Globus pallidus (tissue), 1 donor: ENCODE data around the gene GPR171.
A peak's percentile ranks its signal among the peaks of the same experiment; 100 is the strongest.

Experiments
- DNase-seq: peaks from one replicate; pipeline ENCODE4 v3.0.0-alpha.2; 2015; ENCODE audit warnings: low spot score

The GPR171 gene

DNA sequence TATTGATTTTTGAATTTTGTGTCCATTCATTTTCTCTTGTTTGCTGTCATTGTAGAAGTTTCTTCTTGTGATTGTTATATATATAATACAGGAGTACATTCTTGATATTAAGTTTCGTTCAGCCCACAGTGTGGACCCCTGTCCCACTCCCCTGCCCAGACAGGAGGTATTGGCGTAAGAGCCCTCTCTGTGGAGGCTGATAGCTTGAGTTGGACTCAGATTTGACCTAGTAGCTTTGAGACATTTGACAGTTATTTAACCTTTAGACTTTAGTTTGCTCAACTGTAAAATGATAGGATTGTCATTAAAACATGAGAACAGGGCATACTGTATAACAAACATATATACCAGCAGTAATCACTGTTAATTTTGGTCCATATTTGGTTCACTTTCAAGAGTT, 27.1 kb downstream of the GPR171 start:
- no peak for DNase-seq

GRCh38 chr3:151174351-151174750, 28.7 kb downstream of the GPR171 start:
- no peak for DNase-seq

DNA sequence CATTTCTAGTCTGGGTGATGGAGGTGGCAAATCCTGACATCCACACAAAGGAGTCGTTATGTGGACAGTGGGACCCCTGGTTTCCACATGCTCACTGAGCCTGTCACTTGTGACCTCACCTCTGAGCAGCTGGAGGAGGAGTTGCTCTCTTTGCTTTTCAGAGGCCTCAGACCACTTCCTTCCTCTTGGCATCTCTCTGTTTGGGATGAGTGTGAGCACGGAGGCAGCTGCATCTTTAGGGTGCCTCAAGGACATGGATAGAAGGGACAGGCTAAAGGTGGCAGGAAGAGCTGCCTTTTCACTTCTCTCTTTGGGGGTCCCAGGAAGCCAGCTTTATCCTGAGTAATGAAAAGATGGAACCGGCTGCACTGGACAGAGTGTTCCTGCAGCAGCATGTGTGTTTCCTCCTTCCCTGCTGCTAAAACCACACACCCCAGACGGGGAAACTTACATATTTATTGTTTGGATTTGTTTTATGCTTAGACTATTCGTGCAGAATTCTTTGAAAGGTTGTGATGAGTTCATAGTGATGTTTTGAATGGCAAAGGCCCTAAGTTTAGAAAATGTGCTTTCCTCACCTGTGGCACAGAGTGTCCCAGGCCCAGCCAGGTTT, 31.8 kb downstream of the GPR171 start:
- no peak for DNase-seq

DNA sequence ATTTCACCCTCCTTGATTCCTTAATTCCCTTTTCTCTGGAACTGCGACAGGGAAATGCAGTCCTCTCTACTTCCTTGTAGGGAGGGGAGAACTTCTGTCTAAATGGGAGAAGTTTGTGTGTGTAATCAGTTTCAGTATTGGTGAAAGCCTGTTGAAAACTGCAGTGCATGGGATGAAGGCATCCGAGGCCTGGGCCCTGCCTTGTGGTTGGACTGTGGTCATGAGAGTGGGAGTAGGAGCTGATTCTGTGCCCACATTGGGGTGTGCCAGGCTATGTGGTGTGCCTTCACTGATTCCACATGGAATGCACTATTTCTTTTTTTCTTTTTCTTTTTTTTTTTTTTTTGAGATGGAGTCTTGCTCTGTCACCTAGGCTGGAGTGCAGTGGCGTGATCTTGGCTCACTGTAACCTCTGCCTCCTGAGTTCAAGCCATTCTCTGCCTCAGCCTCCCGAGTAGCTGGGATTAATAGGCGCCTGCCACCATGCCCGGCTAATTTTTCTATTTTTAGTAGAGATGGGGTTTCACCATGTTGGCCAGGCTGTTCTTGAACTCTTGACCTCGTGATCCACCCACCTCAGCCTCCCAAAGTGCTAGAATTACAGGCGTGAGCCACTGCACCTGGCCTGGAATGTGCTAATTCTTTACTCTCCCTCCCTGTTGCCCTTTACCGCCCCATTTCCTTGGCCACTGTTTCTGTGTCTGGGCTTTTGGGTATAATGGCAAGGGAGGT, 32.9 kb downstream of the GPR171 start:
- peak; percentile 48 for DNase-seq

GRCh38 chr3:151169262-151169947, 33.6 kb downstream of the GPR171 start:
- no peak for DNase-seq

DNA sequence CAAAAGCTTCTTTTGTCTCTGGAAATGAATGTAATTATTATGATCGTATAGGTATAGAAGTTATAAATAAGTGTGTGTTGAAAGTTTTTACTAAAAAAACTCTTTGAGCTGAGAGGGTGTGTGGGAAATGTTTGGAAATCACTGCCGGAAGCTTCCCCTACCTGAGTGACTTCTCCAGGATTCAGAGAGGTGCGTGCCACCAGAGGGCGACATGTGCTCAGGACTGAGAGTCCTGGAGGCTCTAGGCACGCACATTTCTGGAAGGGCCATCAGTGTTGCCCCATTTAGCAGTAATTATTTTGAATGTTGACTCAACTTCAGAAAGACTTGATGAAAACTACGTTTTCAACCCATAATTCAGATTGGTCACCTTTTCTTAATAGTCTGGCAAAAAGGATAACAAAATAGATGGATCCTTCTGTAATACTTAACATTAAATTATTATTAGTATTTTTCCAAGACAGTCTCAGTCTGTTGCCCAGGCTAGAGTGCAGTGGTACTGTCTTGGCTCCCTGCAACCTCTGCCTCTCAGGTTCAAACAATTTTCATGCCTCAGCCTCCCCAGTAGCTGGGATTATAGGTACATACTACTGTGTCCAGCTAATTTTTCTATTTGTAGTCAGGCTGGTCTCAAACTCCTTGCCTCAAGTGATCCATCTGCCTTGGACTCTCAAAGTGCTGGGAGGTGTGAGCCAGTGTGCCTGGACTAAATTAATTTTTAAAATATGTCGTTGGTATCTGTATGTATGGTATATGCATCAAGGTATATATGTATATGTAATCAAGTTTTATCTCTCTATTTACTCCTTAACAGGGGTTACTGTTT, 34.5 kb downstream of the GPR171 start:
- peak; percentile 26 for DNase-seq

DNA sequence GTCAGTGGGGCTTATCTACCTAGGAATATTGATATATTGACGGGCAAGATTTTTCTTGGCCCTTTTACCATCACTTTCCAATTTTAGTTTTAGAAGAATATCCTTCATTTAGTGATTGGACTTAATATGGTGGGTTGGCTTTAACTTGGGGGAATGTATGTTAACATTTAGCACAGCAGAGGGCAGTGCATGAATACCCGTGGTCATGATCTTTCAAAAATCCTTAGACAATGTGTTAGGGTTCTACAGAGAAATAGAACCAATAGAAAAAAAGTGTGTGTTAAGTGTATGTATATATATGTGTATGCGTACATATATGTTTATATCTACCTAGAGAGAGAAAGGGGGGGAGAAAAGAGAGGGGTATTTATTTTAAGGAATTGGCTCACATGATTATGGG, 36.9 kb downstream of the GPR171 start:
- no peak for DNase-seq

DNA sequence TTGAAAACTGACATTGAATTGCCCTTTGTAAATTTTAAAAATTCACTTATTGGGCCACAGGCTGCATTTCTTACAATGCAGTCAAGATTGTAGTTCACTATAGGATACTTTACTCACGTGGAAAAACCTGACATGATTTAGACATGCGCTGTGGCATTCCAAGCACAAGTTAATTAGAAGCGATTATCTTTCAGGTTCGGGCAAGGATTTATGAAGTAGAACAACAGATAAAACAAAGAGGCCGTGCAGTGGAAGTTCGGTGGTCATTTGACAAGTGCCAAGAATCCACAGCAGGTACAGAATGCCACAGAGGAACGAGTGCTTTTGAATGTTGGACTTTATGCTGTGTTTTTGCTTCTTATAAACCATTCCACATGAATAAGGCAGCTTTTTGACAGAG, 37.8 kb downstream of the GPR171 start:
- DNase-seq, result no peak

DNA sequence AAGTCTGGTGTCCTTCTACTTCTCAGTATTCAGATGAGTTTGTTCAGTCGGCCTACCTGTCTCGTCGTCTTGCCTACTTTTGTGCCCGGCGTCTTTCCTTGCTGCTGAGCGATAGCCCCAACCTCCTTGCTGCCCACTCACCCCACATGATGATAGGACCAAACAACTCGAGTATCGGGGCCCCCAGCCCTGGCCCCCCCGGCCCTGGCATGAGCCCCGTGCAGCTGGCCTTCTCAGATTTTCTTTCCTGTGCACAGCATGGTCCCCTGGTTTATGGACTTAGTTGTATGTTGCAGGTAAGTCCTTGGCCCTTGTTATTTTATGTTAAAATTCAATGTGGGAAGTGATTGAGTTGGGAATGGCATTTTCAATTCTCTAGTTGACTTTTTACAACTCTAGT, 43.2 kb downstream of the GPR171 start:
- DNase-seq, result no peak

GRCh38 chr3:151156618-151157216, 46.3 kb downstream of the GPR171 start:
- no peak for DNase-seq

DNA sequence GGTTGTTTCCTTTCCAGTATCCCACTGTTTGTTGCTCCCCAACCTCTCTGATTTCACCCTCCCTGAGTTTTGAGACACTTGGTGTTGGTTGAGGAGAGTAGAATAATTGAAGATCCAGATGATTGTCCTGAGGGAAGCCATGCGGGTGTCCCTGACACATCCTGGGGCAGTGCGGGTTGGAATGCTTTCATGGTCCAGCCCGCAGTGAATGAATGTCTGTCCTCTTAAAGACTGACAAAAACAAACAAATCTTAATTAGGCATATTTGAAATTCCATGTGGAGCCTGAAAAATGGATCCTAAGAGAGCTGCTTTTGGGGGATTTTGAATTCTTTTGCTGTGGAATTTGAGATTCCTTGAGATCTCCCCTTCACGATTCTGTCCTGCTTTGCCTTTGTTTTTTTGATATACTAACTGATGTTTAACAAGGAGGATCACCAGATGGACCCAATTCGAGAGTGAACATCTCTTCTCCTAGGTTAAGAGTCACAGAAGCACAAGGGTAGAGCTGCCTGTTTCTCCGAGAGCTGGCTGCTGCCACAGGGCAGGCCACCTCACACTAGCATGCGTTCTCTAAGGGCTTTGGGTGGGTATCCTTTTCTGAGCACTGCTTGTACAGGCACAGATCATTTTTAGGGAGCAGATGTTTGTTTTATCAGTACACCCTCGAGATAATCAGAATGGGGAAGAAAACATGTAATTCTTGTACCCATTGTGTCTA, 47.4 kb downstream of the GPR171 start:
- DNase-seq, result no peak

- no peak for DNase-seq
Measured at GRCh38 chr3:151154566-151154965, 48.5 kb downstream of the GPR171 start.

DNA sequence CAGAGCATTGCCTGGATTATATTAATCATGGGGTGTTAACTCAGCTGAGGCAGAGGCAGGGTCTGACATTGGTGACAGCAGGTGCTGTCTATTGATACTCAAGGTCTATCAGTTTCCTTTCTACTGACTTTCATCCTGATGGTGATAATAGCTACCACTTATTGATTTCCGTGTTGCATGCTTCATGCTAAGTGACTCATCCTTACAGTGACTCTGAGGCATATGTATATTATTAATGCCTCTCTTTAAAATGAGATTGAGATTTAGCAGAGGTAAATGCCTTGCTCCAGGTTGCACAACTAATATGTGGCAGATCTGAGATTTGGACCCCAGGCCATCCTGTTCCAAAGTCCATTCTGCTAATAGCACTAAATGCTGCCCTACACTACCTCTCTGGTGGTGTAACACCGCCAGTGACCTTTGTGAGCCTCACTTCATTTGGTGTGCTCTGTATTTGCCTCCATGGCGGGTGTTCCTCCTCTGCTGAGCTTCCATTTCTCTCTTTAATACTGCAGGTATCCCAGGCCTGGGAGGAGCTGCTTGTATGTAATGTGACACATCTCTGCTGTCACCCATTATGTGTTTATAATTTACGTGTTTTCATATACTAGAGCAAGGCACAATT, 50.4 kb downstream of the GPR171 start:
- no peak for DNase-seq
